NT2/D1 (cell line): ENCODE data around the gene PDILT.
"Not testable (repeated sequence)": the region's sequence is repeated elsewhere in the genome, so short reads cannot be mapped to it uniquely, and the experiment has no call there.

Experiments
- DNase-seq: peaks from one replicate; pipeline ENCODE4 v3.0.0-alpha.2; 2011; ENCODE audit warnings: low read depth, low spot score
- H3K27me3 ChIP-seq: 2 replicates; pipeline ENCODE4 v1.6.0; 2011; ENCODE audit warnings: mild to moderate bottlenecking; ENCODE audit not compliant: insufficient read length, insufficient read depth
- H3K36me3 ChIP-seq: 2 replicates; pipeline ENCODE4 v1.6.1; 2011; ENCODE audit warnings: mild to moderate bottlenecking, low read length, mixed read lengths; ENCODE audit not compliant: insufficient read depth, insufficient read length
- H3K4me1 ChIP-seq: 2 replicates; pipeline ENCODE4 v1.5.1; 2011; ENCODE audit not compliant: insufficient read depth, insufficient read length
- H3K4me3 ChIP-seq: 2 replicates; pipeline ENCODE4 v1.5.1; 2011; ENCODE audit warnings: low read depth; ENCODE audit not compliant: insufficient read length
- H3K9ac ChIP-seq: 2 replicates; pipeline ENCODE4 v1.6.0; 2011; ENCODE audit warnings: low read depth; ENCODE audit not compliant: insufficient read length
- H3K9me3 ChIP-seq: 2 replicates; pipeline ENCODE4 v1.5.1; 2011; ENCODE audit warnings: mild to moderate bottlenecking, low read length; ENCODE audit not compliant: insufficient read depth
- SUZ12 ChIP-seq: IDR thresholded peaks from 2 replicates; pipeline ENCODE4 v1.6.1; 2011; ENCODE audit not compliant: insufficient read length, insufficient read depth; ENCODE audit errors: extremely low read depth
- YY1 ChIP-seq: IDR thresholded peaks from 2 replicates; pipeline ENCODE4 v1.6.1; 2011; ENCODE audit not compliant: insufficient read length, insufficient read depth
- ZNF274 ChIP-seq: IDR thresholded peaks from 2 replicates; pipeline ENCODE4 v1.6.1; 2011; ENCODE audit warnings: mild to moderate bottlenecking, low read depth, low read length

Gene PDILT

DNA sequence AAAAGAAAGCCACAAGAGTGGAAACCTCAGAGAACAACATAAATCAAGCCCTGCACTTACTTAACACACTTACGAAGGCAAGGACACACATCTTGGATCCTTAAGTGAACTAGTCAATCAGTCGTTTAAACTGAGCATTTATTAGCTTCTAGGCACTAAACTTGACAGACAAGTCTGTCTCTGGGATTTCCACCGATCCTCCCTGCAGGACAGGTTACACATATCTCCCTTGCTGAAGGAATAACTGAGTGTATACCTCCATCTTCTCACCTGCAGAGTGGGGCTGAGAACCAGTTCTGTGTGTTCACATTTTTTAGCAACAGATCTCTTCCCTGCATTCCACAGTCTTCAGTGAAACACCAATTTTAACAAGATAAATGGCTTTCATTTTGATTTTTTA lies 86.1 kb downstream of the PDILT start:
- no peaks in the 10 kb centered on the region for H3K36me3 ChIP-seq

DNA sequence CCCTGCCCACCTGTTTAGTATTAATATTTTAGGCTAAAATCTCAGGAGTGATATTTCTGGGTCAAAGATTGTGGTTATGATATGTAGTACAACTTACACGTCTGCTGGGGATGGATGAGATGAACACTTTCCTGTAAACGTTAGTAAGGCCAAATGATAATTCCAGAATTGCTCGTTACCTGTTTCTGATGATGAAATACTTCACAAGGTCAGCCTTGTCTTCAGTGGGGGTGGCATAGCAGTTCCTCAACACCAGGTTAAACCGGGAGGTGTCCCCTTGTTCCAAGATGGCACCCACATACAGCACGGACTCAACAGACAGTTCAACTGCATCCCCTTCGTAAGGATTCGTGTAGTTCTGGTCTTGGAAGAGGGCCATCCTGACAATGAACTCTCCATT lies 86.5 kb downstream of the PDILT start:
- TF ChIP-seq SUZ12 (no peak), YY1 (no peak), ZNF274 (no peak)
- H3K4me1 ChIP-seq = no peaks in the 10 kb centered on the region
- no peak overlapping the region for H3K4me3 ChIP-seq
- H3K9me3 ChIP-seq = no peaks in the 10 kb centered on the region
- H3K9ac ChIP-seq = no peak overlapping the region
- no peaks in the 10 kb centered on the region for H3K27me3 ChIP-seq
- H3K36me3 ChIP-seq = no peaks in the 10 kb centered on the region
- no peak for DNase-seq

More for the DNA sequence above, 86.1 kb downstream of the PDILT start:
- Histone ChIP-seq H3K4me3 (no peak overlapping the region), H3K9ac (no peak overlapping the region), H3K9me3 (no peaks in the 10 kb centered on the region), H3K4me1 (no peaks in the 10 kb centered on the region), H3K27me3 (no peaks in the 10 kb centered on the region)
- no peak for TF ChIP-seq ZNF274
- no peak for TF ChIP-seq SUZ12
- no peak for TF ChIP-seq YY1
- DNase-seq = no peak

- H3K9ac ChIP-seq = no peak overlapping the region
- no peaks in the 10 kb centered on the region for H3K36me3 ChIP-seq
- H3K9me3 ChIP-seq = no peaks in the 10 kb centered on the region
- TF ChIP-seq YY1 = no peak
- no peak for TF ChIP-seq SUZ12
- no peak for TF ChIP-seq ZNF274
- H3K27me3 ChIP-seq = no peaks in the 10 kb centered on the region
- DNase-seq = no peak
- H3K4me1 ChIP-seq = no peaks in the 10 kb centered on the region
- no peak overlapping the region for H3K4me3 ChIP-seq
Observed at GRCh38 chr16:20317117-20317516, 87.4 kb downstream of the PDILT start.

- H3K36me3 ChIP-seq = no peaks in the 10 kb centered on the region
- TF ChIP-seq SUZ12 (no peak), YY1 (no peak), ZNF274 (no peak)
- no peak for DNase-seq
- no peaks in the 10 kb centered on the region for H3K27me3 ChIP-seq
- H3K4me1 ChIP-seq = no peaks in the 10 kb centered on the region
- peaks cover 2% of the 10 kb centered on the region; the same call in 1 of the 2 replicates for H3K9me3 ChIP-seq
- no peak overlapping the region for H3K4me3 ChIP-seq
- H3K9ac ChIP-seq = no peak overlapping the region
Observed at GRCh38 chr16:20316715-20317114, 87.8 kb downstream of the PDILT start.

DNA sequence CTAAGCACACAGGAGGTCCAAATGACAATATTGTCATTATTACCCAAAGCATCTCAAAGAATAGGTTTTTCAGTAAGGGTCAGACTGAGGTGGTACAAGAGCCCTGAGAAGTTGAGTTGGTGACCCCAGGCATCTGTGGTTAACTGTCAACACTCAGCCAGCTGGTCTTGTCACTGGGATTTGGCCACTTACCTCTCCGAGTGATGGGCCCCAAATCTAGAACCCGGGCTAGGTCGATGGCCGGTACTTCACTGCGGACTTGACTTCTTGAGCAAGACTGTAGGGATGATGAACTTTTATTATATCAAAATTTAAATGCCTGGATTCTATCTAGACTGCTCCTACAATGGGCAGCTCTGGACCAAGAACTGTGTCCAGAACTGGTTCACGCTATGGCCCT lies 88.8 kb downstream of the PDILT start:
- TF ChIP-seq SUZ12 = no peak
- no peak for TF ChIP-seq ZNF274
- no peak for TF ChIP-seq YY1
- Histone ChIP-seq H3K4me3 (no peak overlapping the region), H3K4me1 (no peaks in the 10 kb centered on the region)

DNA sequence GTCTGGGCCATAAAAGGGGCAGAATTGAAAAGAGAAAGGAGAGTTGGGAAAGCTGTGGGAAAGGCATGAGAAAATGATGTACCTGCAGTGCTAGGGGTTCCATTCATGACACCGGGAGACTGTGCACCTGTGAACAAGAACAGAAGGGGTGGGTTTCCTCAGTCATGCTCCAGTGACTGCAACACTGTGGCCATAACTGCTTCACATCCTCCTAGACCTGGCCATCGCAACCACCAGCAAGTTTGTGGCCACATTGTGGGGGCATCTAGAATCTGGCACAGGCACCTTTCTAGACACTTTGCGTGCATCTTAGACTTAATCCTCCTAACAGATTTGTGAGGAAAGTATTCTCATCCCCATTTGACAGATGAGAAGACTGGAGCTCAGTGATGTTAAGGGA lies 90.0 kb downstream of the PDILT start:
- no peak for TF ChIP-seq YY1
- no peak for TF ChIP-seq ZNF274
- no peak for TF ChIP-seq SUZ12
- Histone ChIP-seq H3K4me1 (no peaks in the 10 kb centered on the region), H3K4me3 (no peak overlapping the region), H3K9ac (no peak overlapping the region), H3K27me3 (no peaks in the 10 kb centered on the region), H3K9me3 (peaks cover 10% of the 10 kb centered on the region; the same call in 1 of the 2 replicates), H3K36me3 (no peaks in the 10 kb centered on the region)
- DNase-seq = no peak

More for the DNA sequence above, 88.8 kb downstream of the PDILT start:
- DNase-seq = no peak
- Histone ChIP-seq H3K9ac (no peak overlapping the region), H3K27me3 (no peaks in the 10 kb centered on the region), H3K9me3 (peaks cover 10% of the 10 kb centered on the region; the same call in 1 of the 2 replicates), H3K36me3 (no peaks in the 10 kb centered on the region)

- Histone ChIP-seq H3K9me3 (peaks cover 10% of the 10 kb centered on the region; the same call in 1 of the 2 replicates), H3K27me3 (no peaks in the 10 kb centered on the region), H3K9ac (no peak overlapping the region), H3K4me3 (no peak overlapping the region), H3K4me1 (no peaks in the 10 kb centered on the region), H3K36me3 (no peaks in the 10 kb centered on the region)
- no peak for DNase-seq
- TF ChIP-seq ZNF274 (no peak), SUZ12 (no peak), YY1 (no peak)
Observed at GRCh38 chr16:20313741-20314140, 90.8 kb downstream of the PDILT start.

- H3K9me3 ChIP-seq, H3K36me3 ChIP-seq, DNase-seq, H3K4me1 ChIP-seq, H3K27me3 ChIP-seq, H3K9ac ChIP-seq, H3K4me3 ChIP-seq: not testable (repeated sequence)
Observed at GRCh38 chr16:20312536-20313095, 91.9 kb downstream of the PDILT start.
